A673 (cell line): ENCODE measurements around the gene ZNF593OS. TPM values are rescaled to one million over a fixed set of nuclear protein-coding genes. Genes with fewer than 3 reads are reported as not detected.

ENCODE experiments used
- BruUV-seq: library from RNA; stranded (reverse); fragments of 400-500 nt; replicated peaks from 2 replicates; lab custom pipeline; 2021; lab: Mats Ljungman, UMichigan
- CTCF ChIA-PET: fragments of 300-600 bp; sonication (Branson Sonifier 250); formaldehyde crosslinking; loops from one replicate; lab custom pipeline; 2022; ENCODE audit warnings: antibody characterized with exemption; lab: Charles Lee
- POLR2A ChIA-PET: fragments of 300-600 bp; sonication (Branson Sonifier 250); formaldehyde crosslinking; loops from one replicate; lab custom pipeline; 2022; ENCODE audit warnings: antibody characterized with exemption; ENCODE audit not compliant: low non-redundant PET; lab: Charles Lee
- DNase-seq: peaks from one replicate; pipeline ENCODE4 v3.0.0-alpha.2; 2015; ENCODE audit warnings: low spot score
- H3K27ac ChIP-seq: fragments of 200-600 bp; sonication (generic); 2 replicates; pipeline ENCODE4 v1.5.1; 2016; ENCODE audit warnings: mixed run types, low read depth, mild to moderate bottlenecking, mixed read lengths, antibody characterized with exemption, low read length; ENCODE audit not compliant: poor library complexity, severe bottlenecking
- H3K27me3 ChIP-seq: fragments of 200-600 bp; sonication (generic); replicated peaks from 2 replicates; pipeline ENCODE4 v1.6.1; 2017; ENCODE audit warnings: mixed run types, low read depth, mild to moderate bottlenecking, mixed read lengths, antibody characterized with exemption, low read length; ENCODE audit not compliant: insufficient read depth, poor library complexity
- H3K36me3 ChIP-seq: fragments of 200-600 bp; sonication (generic); 2 replicates; pipeline ENCODE4 v1.6.1; 2016; ENCODE audit warnings: mixed run types, mild to moderate bottlenecking, mixed read lengths, antibody characterized with exemption, low read length; ENCODE audit not compliant: insufficient read depth, poor library complexity, severe bottlenecking
- H3K4me1 ChIP-seq: fragments of 200-600 bp; sonication (generic); 2 replicates; pipeline ENCODE4 v1.6.1; 2017; ENCODE audit warnings: mixed run types, mild to moderate bottlenecking, mixed read lengths, antibody characterized with exemption, low read length; ENCODE audit not compliant: insufficient read depth, poor library complexity, severe bottlenecking
- H3K4me3 ChIP-seq: fragments of 200-600 bp; sonication (generic); 2 replicates; pipeline ENCODE4 v1.5.1; 2016; ENCODE audit warnings: low read depth, mixed run types, mild to moderate bottlenecking, mixed read lengths, low read length; ENCODE audit not compliant: poor library complexity, severe bottlenecking
- H3K9me3 ChIP-seq: fragments of 200-600 bp; sonication (generic); 2 replicates; pipeline ENCODE4 v1.6.1; 2016; ENCODE audit warnings: mixed run types, low read depth, mild to moderate bottlenecking, mixed read lengths, antibody characterized with exemption, low read length; ENCODE audit not compliant: poor library complexity, severe bottlenecking
- EZH2 ChIP-seq: fragments of 200-600 bp; sonication (generic); IDR thresholded peaks from 2 replicates; pipeline ENCODE4 v1.6.1; 2017; ENCODE audit warnings: borderline replicate concordance, low read depth, mild to moderate bottlenecking, mixed read lengths, antibody characterized with exemption, low read length; ENCODE audit not compliant: poor library complexity, severe bottlenecking
- intact Hi-C: fragments of 100-400 bp; cut with micrococcal nuclease; formaldehyde crosslinking; loops from one replicate; pipeline ENCODE4 v1.10.0; 2022; ENCODE audit not compliant: unreplicated experiment
- total RNA-seq: library from RNA; stranded (reverse); gene quantifications from 2 replicates; pipeline ENCODE4 v1.2.3, GENCODE V29; 2021
- TF ChIP-seq, protein P1 (sequence below): fragments of 300-800, 200-600 bp; sonication (generic); conservative IDR thresholded peaks from 2 replicates; pipeline ENCODE4 v1.5.1; 2017; ENCODE audit warnings: low read depth, mild to moderate bottlenecking, antibody characterized with exemption, low read length, moderate library complexity, mixed read lengths

ZNF593OS gene
- total RNA-seq, 1 experiment from 2014 or later: not detected

DNA sequence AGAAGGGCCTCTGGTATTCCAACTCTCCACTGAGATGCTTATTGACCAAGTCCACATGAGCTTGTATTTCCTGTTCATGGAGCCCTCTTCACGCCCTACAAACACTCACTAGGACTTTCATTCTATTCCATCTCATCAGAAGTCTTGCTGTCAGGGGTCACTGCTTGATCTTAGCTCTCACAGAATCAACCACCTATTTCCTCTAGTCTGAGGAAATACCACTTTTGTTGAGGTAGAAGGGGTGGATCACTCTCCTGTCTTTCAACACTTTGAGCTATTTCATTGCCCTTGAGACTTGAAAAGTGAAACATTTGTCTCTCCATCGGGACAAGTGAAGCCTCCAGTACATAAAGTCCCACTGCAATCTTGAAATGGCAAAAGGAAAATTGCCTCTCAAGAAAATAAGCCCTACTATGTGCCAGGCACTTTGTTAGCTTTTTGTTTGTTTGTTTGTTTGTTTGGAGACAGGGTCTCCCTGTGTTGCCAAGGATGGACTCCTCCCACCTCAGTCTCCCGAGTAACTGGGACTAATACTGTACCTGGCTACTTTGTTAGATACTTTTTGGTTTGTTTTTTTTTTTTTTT lies 32.6 kb downstream of the ZNF593OS start:
- POLR2A ChIA-PET: no interaction called here
- H3K9me3 ChIP-seq: no peaks in the 10 kb centered on the region
- H3K27ac ChIP-seq: no peak overlapping the region
- no peak for DNase-seq
- H3K4me1 ChIP-seq: no peaks in the 10 kb centered on the region
- CTCF ChIA-PET: interaction anchor here (0.6 kb wide), 1 partner anchor 20 kb away, joined by 3 read pairs; no protein-coding TSS in a partner anchor
- intact Hi-C loops: no loop called here
- no peak overlapping the region for H3K4me3 ChIP-seq
- no peaks in the 10 kb centered on the region for H3K36me3 ChIP-seq
- no peaks in the 10 kb centered on the region for H3K27me3 ChIP-seq
- TF ChIP-seq, protein P1, sequence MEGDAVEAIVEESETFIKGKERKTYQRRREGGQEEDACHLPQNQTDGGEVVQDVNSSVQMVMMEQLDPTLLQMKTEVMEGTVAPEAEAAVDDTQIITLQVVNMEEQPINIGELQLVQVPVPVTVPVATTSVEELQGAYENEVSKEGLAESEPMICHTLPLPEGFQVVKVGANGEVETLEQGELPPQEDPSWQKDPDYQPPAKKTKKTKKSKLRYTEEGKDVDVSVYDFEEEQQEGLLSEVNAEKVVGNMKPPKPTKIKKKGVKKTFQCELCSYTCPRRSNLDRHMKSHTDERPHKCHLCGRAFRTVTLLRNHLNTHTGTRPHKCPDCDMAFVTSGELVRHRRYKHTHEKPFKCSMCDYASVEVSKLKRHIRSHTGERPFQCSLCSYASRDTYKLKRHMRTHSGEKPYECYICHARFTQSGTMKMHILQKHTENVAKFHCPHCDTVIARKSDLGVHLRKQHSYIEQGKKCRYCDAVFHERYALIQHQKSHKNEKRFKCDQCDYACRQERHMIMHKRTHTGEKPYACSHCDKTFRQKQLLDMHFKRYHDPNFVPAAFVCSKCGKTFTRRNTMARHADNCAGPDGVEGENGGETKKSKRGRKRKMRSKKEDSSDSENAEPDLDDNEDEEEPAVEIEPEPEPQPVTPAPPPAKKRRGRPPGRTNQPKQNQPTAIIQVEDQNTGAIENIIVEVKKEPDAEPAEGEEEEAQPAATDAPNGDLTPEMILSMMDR: no peak
- no peak for TF ChIP-seq EZH2
- no TSS peak for BruUV-seq

DNA sequence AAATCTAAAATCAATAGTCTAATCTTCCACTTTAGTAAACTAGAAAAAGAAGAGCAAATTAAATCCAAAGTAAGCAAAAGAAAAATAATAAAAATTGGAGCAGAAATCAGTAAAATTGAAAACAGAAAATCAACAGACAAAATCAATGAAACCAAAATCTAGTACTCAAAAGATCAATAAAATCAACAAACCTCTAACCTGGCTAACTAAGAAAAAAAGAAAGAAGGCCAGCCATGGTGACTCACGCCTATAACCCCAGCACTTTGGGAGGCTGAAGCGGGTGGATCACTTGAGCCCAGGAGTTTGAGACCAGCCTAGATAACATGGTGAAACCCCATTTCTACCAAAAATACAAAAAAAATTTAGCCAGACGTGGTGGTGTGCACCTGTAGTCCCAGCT lies 37.2 kb downstream of the ZNF593OS start:
- TF ChIP-seq, protein P1: no peak
- TF ChIP-seq EZH2: no peak
- intact Hi-C loops: no loop called here
- no peak for DNase-seq
- H3K36me3 ChIP-seq: no peaks in the 10 kb centered on the region
- ChIA-PET POLR2A (no interaction called here), CTCF (no interaction called here)
- no peaks in the 10 kb centered on the region for H3K27me3 ChIP-seq
- no peak overlapping the region for H3K27ac ChIP-seq
- H3K9me3 ChIP-seq: no peaks in the 10 kb centered on the region
- no peaks in the 10 kb centered on the region for H3K4me1 ChIP-seq
- BruUV-seq: no TSS peak
- H3K4me3 ChIP-seq: no peak overlapping the region

DNA sequence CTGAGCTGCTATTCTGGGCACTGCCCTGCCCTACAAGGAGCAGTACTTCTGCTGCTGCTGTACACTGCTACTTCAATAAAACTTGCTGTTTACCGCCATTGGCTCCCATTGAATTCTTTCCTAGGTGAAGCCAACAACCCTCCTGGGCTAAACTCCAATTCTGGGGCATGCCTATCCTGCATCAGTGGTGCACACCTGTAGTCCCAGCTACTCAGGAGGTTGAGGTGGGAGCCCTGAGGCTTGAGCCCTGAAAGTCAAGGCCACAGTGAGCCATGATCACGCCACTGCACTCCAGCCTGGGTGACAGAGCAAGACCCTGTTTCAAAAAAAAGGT lies 38.8 kb downstream of the ZNF593OS start:
- BruUV-seq: no TSS peak
- Histone ChIP-seq H3K27me3 (no peaks in the 10 kb centered on the region), H3K9me3 (no peaks in the 10 kb centered on the region), H3K36me3 (no peaks in the 10 kb centered on the region), H3K27ac (no peak overlapping the region), H3K4me3 (no peak overlapping the region), H3K4me1 (no peaks in the 10 kb centered on the region)
- CTCF ChIA-PET: no interaction called here
- TF ChIP-seq EZH2: no peak
- TF ChIP-seq, protein P1: no peak
- POLR2A ChIA-PET: no interaction called here
- no peak for DNase-seq
- intact Hi-C loops: no loop called here
